Measurements from ENCODE around the gene GRK7. TPM values are rescaled to one million over a fixed set of nuclear protein-coding genes. Genes with fewer than 3 reads are reported as not detected.

GRK7 gene
- total RNA-seq, 4 donors from 2014 or later = 0.14 to 0.18 TPM; not detected in 2

- no peak for DNase-seq
- Histone ChIP-seq H3K9me3 (no peaks in the 10 kb centered on the region), H3K27ac (no peak overlapping the region), H3K4me1 (no peaks in the 10 kb centered on the region), H3K27me3 (no peaks in the 10 kb centered on the region), H3K36me3 (no peaks in the 10 kb centered on the region), H3K4me3 (no peak overlapping the region)
- no peak for TF ChIP-seq POLR2A (IDR thresholded peaks at IDR 0.05)
- no peak for TF ChIP-seq CTCF (IDR thresholded peaks at IDR 0.05)
- intact Hi-C loops (cut with DNase I; ENCODE audit: low total_unique reads) = no loop called here
These were observed 28.0 kb upstream of the GRK7 start for GRCh38 chr3:141735176-141735575.

- Histone ChIP-seq H3K27me3 (no peaks in the 10 kb centered on the region), H3K27ac (no peak overlapping the region), H3K4me3 (no peak overlapping the region), H3K9me3 (no peaks in the 10 kb centered on the region), H3K4me1 (no peaks in the 10 kb centered on the region), H3K36me3 (no peaks in the 10 kb centered on the region)
- TF ChIP-seq CTCF (IDR thresholded peaks at IDR 0.05) (no peak), POLR2A (IDR thresholded peaks at IDR 0.05) (no peak)
- intact Hi-C loops (cut with DNase I; ENCODE audit: low total_unique reads) = no loop called here
- DNase-seq = no peak
These were observed 27.3 kb upstream of the GRK7 start for GRCh38 chr3:141735770-141736465.

GRCh38 chr3:141737093-141737492 lies 26.1 kb upstream of the GRK7 start:
- no peak for DNase-seq
- no peaks in the 10 kb centered on the region for H3K27me3 ChIP-seq
- no peaks in the 10 kb centered on the region for H3K9me3 ChIP-seq
- peak overlapping the region in 1 of 2 donors; percentile 91 for H3K27ac ChIP-seq
- no peak overlapping the region for H3K4me3 ChIP-seq
- intact Hi-C loops (cut with DNase I; ENCODE audit: low total_unique reads) = no loop called here
- H3K4me1 ChIP-seq = no peaks in the 10 kb centered on the region
- TF ChIP-seq POLR2A (IDR thresholded peaks at IDR 0.05) (no peak), CTCF (IDR thresholded peaks at IDR 0.05) (no peak)
- H3K36me3 ChIP-seq = no peaks in the 10 kb centered on the region

- H3K4me3 ChIP-seq = peak overlapping the region; percentile 77 to 90
- TF ChIP-seq POLR2A (IDR thresholded peaks at IDR 0.05) (no peak), CTCF (IDR thresholded peaks at IDR 0.05) (no peak)
- DNase-seq = no peak
- H3K9me3 ChIP-seq = no peaks in the 10 kb centered on the region
- H3K27me3 ChIP-seq = no peaks in the 10 kb centered on the region
- intact Hi-C loops (cut with DNase I; ENCODE audit: low total_unique reads) = no loop called here
- no peaks in the 10 kb centered on the region for H3K36me3 ChIP-seq
- peak overlapping the region; percentile 91 to 93 for H3K27ac ChIP-seq
- H3K4me1 ChIP-seq = no peaks in the 10 kb centered on the region
These were observed 25.6 kb upstream of the GRK7 start for GRCh38 chr3:141737678-141738021.

- Histone ChIP-seq H3K27ac (peak within 1 kb of the TSS; percentile 91 to 93), H3K9me3 (no peaks in the 10 kb centered on the region), H3K4me3 (peak within 1 kb of the TSS; percentile 77 to 90), H3K4me1 (no peaks in the 10 kb centered on the region), H3K27me3 (no peaks in the 10 kb centered on the region), H3K36me3 (no peaks in the 10 kb centered on the region)
- peak; percentile 91 to 98 for DNase-seq
- intact Hi-C loops (cut with DNase I; ENCODE audit: low total_unique reads) = no loop called here
- TF ChIP-seq CTCF (IDR thresholded peaks at IDR 0.05) = peak; percentile 86 to 98 (median 94)
- peak; percentile 79 to 81 for TF ChIP-seq POLR2A (IDR thresholded peaks at IDR 0.05)
These were observed 25.0 kb upstream of the GRK7 start, which contains the start of gene RNF7 for GRCh38 chr3:141738022-141738890. TSS of gene RNF7 (plus strand) at chr3:141738298. CDS start at chr3:141738342, 44 bp downstream.

All from uterus (tissue), 4 donors.